A673 (cell line): ENCODE data around the gene DCC.

Experiments
- EZH2 ChIP-seq: fragments of 200-600 bp; sonication (generic); IDR thresholded peaks from 2 replicates; pipeline ENCODE4 v1.6.1; 2017; ENCODE audit warnings: borderline replicate concordance, low read depth, mild to moderate bottlenecking, mixed read lengths, antibody characterized with exemption, low read length; ENCODE audit not compliant: poor library complexity, severe bottlenecking
- TF ChIP-seq, protein P1 (sequence below): fragments of 300-800, 200-600 bp; sonication (generic); conservative IDR thresholded peaks from 2 replicates; pipeline ENCODE4 v1.5.1; 2017; ENCODE audit warnings: low read depth, mild to moderate bottlenecking, antibody characterized with exemption, low read length, moderate library complexity, mixed read lengths

DNA sequence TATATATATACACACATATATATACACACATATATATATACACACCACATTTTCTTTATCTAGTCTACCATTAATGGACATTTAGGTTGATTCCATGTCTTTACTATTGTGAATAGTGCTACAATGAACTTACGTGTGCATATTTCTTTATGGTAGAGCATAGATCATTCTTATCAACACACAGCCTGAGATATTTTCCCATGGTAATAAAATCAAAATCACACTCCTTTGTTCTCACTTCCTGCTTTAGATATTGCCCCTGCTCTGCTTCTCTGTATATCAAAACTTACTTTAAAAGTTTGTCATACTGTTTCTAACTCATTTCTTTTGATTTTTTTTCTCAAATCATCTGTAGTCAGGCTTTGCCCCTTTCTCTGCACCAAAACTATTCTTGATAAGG, 119.9 kb downstream of the DCC start:
- TF ChIP-seq, protein P1, sequence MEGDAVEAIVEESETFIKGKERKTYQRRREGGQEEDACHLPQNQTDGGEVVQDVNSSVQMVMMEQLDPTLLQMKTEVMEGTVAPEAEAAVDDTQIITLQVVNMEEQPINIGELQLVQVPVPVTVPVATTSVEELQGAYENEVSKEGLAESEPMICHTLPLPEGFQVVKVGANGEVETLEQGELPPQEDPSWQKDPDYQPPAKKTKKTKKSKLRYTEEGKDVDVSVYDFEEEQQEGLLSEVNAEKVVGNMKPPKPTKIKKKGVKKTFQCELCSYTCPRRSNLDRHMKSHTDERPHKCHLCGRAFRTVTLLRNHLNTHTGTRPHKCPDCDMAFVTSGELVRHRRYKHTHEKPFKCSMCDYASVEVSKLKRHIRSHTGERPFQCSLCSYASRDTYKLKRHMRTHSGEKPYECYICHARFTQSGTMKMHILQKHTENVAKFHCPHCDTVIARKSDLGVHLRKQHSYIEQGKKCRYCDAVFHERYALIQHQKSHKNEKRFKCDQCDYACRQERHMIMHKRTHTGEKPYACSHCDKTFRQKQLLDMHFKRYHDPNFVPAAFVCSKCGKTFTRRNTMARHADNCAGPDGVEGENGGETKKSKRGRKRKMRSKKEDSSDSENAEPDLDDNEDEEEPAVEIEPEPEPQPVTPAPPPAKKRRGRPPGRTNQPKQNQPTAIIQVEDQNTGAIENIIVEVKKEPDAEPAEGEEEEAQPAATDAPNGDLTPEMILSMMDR, result no peak
- no peak for TF ChIP-seq EZH2
